ENCODE measurements around the gene SCN2A.

- no peak for TF ChIP-seq CTCF (IDR thresholded peaks at IDR 0.05; ENCODE audit: insufficient read depth, low read length, poor library complexity, severe bottlenecking)
- TF ChIP-seq EZH2phosphoT487 (conservative IDR thresholded peaks at IDR 0.05; ENCODE audit: low read length), result no peak
Observed at GRCh38 chr2:165425556-165425955, 186.3 kb downstream of the SCN2A start.

Measured in SU-DHL-6 (cell line).